Prostate gland (tissue), 2 donors: ENCODE results near the gene SMAD5.

Experiments
- POLR2A ChIP-seq: fragments of 450-650 bp; IDR thresholded peaks from one replicate; pipeline ENCODE4 v1.6.1; 2016; ENCODE audit warnings: antibody characterized with exemption, mild to moderate bottlenecking
- TF ChIP-seq, protein P1 (sequence below), 4 experiments: fragments of 200-600 bp in 2 of 4; fragments of 450-650 bp in 2 of 4; sonication (generic) in 2 of 4; IDR thresholded peaks; 1 replicate in 3 of 4; 2 replicates in 1 of 4; pipeline ENCODE4 v1.5.1; 2016 to 2019; ENCODE audit warnings: antibody characterized with exemption in 4 of 4, mild to moderate bottlenecking in 2 of 4, moderate library complexity in 2 of 4

DNA sequence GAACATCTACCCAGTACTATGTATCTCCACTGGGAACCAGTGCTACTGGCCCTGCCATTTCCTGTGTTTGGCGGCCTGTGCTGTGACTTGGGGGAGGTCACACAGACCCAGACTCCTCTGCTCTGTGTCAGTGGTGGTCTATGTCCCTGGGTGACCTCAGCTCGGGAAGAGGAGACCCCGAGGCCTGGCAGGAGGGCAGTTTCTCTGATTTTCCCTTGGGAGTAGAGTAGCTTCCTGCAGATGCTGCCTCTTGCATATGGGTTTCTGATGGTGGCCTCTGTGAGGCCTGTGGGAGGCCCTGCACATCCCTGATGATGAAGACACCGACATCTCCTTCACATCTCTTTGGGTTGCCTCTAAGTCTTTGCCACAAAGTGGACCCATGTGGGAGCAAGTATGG, 73.3 kb downstream of the SMAD5 start:
- TF ChIP-seq, protein P1, sequence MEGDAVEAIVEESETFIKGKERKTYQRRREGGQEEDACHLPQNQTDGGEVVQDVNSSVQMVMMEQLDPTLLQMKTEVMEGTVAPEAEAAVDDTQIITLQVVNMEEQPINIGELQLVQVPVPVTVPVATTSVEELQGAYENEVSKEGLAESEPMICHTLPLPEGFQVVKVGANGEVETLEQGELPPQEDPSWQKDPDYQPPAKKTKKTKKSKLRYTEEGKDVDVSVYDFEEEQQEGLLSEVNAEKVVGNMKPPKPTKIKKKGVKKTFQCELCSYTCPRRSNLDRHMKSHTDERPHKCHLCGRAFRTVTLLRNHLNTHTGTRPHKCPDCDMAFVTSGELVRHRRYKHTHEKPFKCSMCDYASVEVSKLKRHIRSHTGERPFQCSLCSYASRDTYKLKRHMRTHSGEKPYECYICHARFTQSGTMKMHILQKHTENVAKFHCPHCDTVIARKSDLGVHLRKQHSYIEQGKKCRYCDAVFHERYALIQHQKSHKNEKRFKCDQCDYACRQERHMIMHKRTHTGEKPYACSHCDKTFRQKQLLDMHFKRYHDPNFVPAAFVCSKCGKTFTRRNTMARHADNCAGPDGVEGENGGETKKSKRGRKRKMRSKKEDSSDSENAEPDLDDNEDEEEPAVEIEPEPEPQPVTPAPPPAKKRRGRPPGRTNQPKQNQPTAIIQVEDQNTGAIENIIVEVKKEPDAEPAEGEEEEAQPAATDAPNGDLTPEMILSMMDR (IDR thresholded peaks at IDR 0.05) = no peak
- no peak for TF ChIP-seq POLR2A
